Measurements from ENCODE around the gene PDE6C. TPM values are rescaled to one million over a fixed set of nuclear protein-coding genes. Genes with fewer than 3 reads are reported as not detected.

Gene PDE6C
- total and polyA plus RNA-seq, 4 donors = not detected

- peak overlapping the region; percentile 63 to 91 (median 81) for H3K4me3 ChIP-seq (ENCODE audit: low read depth in 1 of 3, low read length in 3 of 3)
- H3K4me1 ChIP-seq (ENCODE audit: control insufficient read depth in 4 of 4, insufficient read depth in 4 of 4, low read length in 3 of 4) = peaks cover 0 to 64% (median 46%) of the 10 kb centered on the region in 4 donors
- H3K27ac ChIP-seq (ENCODE audit: low read depth in 1 of 2, low read length in 2 of 2) = peak overlapping the region; percentile 24 to 78
- no peak for TF ChIP-seq GABPA (IDR thresholded peaks at IDR 0.05 in 1 of 2, conservative IDR thresholded peaks at IDR 0.05 in 1 of 2)
- TF ChIP-seq HNF4A (conservative IDR thresholded peaks at IDR 0.05) = peak; percentile 60 to 81
- TF ChIP-seq RXRA (IDR thresholded peaks at IDR 0.05) = peak; percentile 57 to 84
- TF ChIP-seq JUND (IDR thresholded peaks at IDR 0.05) = peak in 1 of 2 donors; percentile 31
- TF ChIP-seq RAD21 (IDR thresholded peaks at IDR 0.05) = peak; percentile 4 to 19
- TF ChIP-seq NR2F2 (IDR thresholded peaks at IDR 0.05) = no peak
- TF ChIP-seq SP1 (IDR thresholded peaks at IDR 0.05) = peak; percentile 33
- no peaks in the 10 kb centered on the region for H3K27me3 ChIP-seq (ENCODE audit: control insufficient read depth in 4 of 4, insufficient read depth in 4 of 4, low read length in 3 of 4)
- H3K9me3 ChIP-seq (ENCODE audit: control insufficient read depth in 4 of 4, low read length in 3 of 4) = no peaks in the 10 kb centered on the region
- H3K9ac ChIP-seq (ENCODE audit: low read depth in 1 of 2, low read length in 2 of 2) = peak overlapping the region; percentile 70 to 90
- WGBS = 32% methylated on average over 1 of the region's 1 CpG
- peaks cover 0 to 40% (median 17%) of the 10 kb centered on the region in 4 donors for H3K36me3 ChIP-seq (ENCODE audit: control insufficient read depth in 4 of 4, insufficient read depth in 3 of 4, low read depth in 1 of 4, low read length in 3 of 4)
- DNase-seq (ENCODE audit: low spot score) = no peak
Observed at GRCh38 chr10:93599335-93599734, 13.0 kb upstream of the PDE6C start.

GRCh38 chr10:93599778-93600177, 12.6 kb upstream of the PDE6C start:
- Histone ChIP-seq H3K36me3 (ENCODE audit: control insufficient read depth in 4 of 4, insufficient read depth in 3 of 4, low read depth in 1 of 4, low read length in 3 of 4) (peaks cover 0 to 35% (median 15%) of the 10 kb centered on the region in 4 donors), H3K27ac (ENCODE audit: low read depth in 1 of 2, low read length in 2 of 2) (peak overlapping the region; percentile 24 to 78), H3K9ac (ENCODE audit: low read depth in 1 of 2, low read length in 2 of 2) (peak overlapping the region; percentile 70 to 90), H3K9me3 (ENCODE audit: control insufficient read depth in 4 of 4, low read length in 3 of 4) (no peaks in the 10 kb centered on the region), H3K4me1 (ENCODE audit: control insufficient read depth in 4 of 4, insufficient read depth in 4 of 4, low read length in 3 of 4) (peaks cover 0 to 64% (median 47%) of the 10 kb centered on the region in 4 donors), H3K27me3 (ENCODE audit: control insufficient read depth in 4 of 4, insufficient read depth in 4 of 4, low read length in 3 of 4) (no peaks in the 10 kb centered on the region), H3K4me3 (ENCODE audit: low read depth in 1 of 3, low read length in 3 of 3) (peak overlapping the region; percentile 63 to 91 (median 81))
- 34% methylated on average over 4 of the region's 4 CpGs for WGBS
- DNase-seq (ENCODE audit: low spot score) = no peak
- no peak for TF ChIP-seq MAX (IDR thresholded peaks at IDR 0.05)
- no peak for TF ChIP-seq EGR1 (IDR thresholded peaks at IDR 0.05; ENCODE audit: low read depth in 2 of 2)
- no peak for TF ChIP-seq JUND (IDR thresholded peaks at IDR 0.05)
- TF ChIP-seq YY1 (IDR thresholded peaks at IDR 0.05) = no peak
- no peak for TF ChIP-seq RXRA (IDR thresholded peaks at IDR 0.05)
- no peak for TF ChIP-seq RAD21 (IDR thresholded peaks at IDR 0.05)
- TF ChIP-seq GABPA (IDR thresholded peaks at IDR 0.05 in 1 of 2, conservative IDR thresholded peaks at IDR 0.05 in 1 of 2) = no peak
- TF ChIP-seq SP1 (IDR thresholded peaks at IDR 0.05) = no peak
- no peak for TF ChIP-seq HNF4A (conservative IDR thresholded peaks at IDR 0.05)
- no peak for TF ChIP-seq REST (IDR thresholded peaks at IDR 0.05)
- no peak for TF ChIP-seq ZBTB33 (IDR thresholded peaks at IDR 0.05)
- TF ChIP-seq TAF1 (conservative IDR thresholded peaks at IDR 0.05) = no peak
- no peak for TF ChIP-seq FOXA2 (IDR thresholded peaks at IDR 0.05)
- TF ChIP-seq NR2F2 (IDR thresholded peaks at IDR 0.05) = no peak
- TF ChIP-seq FOXA1 (IDR thresholded peaks at IDR 0.05) = no peak
- TF ChIP-seq ATF3 (IDR thresholded peaks at IDR 0.05) = no peak
- TF ChIP-seq HNF4G (IDR thresholded peaks at IDR 0.05) = no peak
- no peak for TF ChIP-seq CTCF (IDR thresholded peaks at IDR 0.05; ENCODE audit: low read depth, low read length, missing input control)
